Colonic mucosa (tissue), 4 donors: ENCODE data around the gene LAMC3. TPM values are rescaled to one million over a fixed set of nuclear protein-coding genes. Genes with fewer than 3 reads are reported as not detected.

Experiments
- DNase-seq: peaks from one replicate; pipeline ENCODE4 v3.0.0-alpha.2; 2020
- H3K27ac ChIP-seq: fragments of 200-600 bp; one replicate; pipeline ENCODE4 v1.8.0; 2021
- H3K27me3 ChIP-seq: fragments of 200-600 bp; one replicate; pipeline ENCODE4 v1.8.0; 2021
- H3K36me3 ChIP-seq: fragments of 200-600 bp; one replicate; pipeline ENCODE4 v1.8.0; 2021
- H3K4me1 ChIP-seq: fragments of 200-600 bp; one replicate; pipeline ENCODE4 v1.8.0; 2021; ENCODE audit warnings: mild to moderate bottlenecking
- H3K4me3 ChIP-seq: fragments of 200-600 bp; one replicate; pipeline ENCODE4 v1.8.0; 2021
- H3K9ac ChIP-seq, 2 donors: one replicate each; pipeline ENCODE4 v1.7.0; 2013; ENCODE audit warnings: control low read depth in 2 of 2, low read depth in 2 of 2, low read length in 2 of 2
- H3K9me3 ChIP-seq: fragments of 200-600 bp; one replicate; pipeline ENCODE4 v1.8.0; 2021
- intact Hi-C: fragments of 100-400 bp; cut with DNase I; formaldehyde crosslinking; loops from one replicate; pipeline ENCODE4 v1.14.1; 2022
- total RNA-seq, 2 donors: library from RNA; stranded (reverse); fragmentation: NEBNext Ultra II Directional in 1 of 2; extraction: Animal tissue kit (Norgen Biotek cat#: 25700) in 1 of 2; gene quantifications; one replicate each; pipeline ENCODE4 v1.2.1, GENCODE V29; 2021
- TF ChIP-seq, protein P1 (sequence below): fragments of 200-600 bp; IDR thresholded peaks from one replicate; pipeline ENCODE4 v1.8.0; 2022; ENCODE audit warnings: antibody characterized with exemption, mild to moderate bottlenecking
- donor health status: healthy.
- donor health status: DM: no; HTN: no; CAD: no.
- donor health status: DM: no; HTN: no; CAD: no.

LAMC3 gene
- total RNA-seq, 2 donors from 2014 or later, result 0.67 to 1.9 TPM

DNA sequence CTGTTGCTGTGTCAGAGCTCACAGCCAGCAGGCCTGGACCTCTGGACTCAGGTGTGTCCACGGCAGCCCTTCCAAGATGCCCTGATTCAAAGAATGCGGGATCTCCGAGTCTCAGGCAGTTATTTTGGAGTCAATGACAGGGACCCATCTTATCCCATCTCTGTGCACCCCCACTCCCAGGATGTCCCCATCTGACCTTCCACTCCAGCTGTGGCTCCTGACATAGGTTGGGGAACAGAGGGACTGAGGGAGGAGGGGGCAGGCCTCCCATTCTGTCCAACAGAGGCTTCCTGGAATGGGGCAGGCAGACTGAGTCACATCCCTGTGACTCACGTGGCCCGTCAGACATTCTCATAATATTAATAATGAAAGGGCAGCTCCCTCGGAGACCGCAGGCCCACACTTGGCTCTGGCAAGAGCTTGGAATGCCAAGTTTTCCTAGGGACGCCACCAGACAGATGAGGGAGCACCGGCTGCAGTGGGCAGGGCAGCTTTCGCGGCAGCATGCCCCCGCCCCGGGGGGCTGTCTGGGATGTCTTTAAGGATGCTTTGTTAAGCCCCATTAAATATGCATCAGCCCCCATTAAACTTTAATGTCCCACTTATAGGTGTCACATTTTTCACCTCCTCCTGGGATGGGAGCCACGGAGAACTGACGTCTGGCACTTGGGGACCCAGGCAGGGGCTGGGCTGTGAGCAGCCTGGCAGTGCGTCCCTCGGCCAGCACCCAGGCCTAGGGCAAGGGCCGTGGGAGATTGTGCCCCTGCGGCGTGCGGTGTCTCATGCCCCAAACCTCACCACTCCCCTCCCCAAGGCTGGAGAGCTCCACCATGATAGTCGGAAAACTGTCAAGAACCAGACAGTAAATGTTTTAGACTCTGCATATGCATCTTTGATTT lies 46.3 kb upstream of the LAMC3 start:
- Histone ChIP-seq H3K9me3 (no peaks in the 10 kb centered on the region), H3K36me3 (no peaks in the 10 kb centered on the region), H3K4me1 (no peaks in the 10 kb centered on the region), H3K9ac (no peak overlapping the region), H3K27me3 (no peaks in the 10 kb centered on the region), H3K4me3 (no peak overlapping the region), H3K27ac (no peak overlapping the region)
- intact Hi-C loops, result no loop called here
- TF ChIP-seq, protein P1, sequence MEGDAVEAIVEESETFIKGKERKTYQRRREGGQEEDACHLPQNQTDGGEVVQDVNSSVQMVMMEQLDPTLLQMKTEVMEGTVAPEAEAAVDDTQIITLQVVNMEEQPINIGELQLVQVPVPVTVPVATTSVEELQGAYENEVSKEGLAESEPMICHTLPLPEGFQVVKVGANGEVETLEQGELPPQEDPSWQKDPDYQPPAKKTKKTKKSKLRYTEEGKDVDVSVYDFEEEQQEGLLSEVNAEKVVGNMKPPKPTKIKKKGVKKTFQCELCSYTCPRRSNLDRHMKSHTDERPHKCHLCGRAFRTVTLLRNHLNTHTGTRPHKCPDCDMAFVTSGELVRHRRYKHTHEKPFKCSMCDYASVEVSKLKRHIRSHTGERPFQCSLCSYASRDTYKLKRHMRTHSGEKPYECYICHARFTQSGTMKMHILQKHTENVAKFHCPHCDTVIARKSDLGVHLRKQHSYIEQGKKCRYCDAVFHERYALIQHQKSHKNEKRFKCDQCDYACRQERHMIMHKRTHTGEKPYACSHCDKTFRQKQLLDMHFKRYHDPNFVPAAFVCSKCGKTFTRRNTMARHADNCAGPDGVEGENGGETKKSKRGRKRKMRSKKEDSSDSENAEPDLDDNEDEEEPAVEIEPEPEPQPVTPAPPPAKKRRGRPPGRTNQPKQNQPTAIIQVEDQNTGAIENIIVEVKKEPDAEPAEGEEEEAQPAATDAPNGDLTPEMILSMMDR, result no peak
- no peak for DNase-seq

- Histone ChIP-seq H3K36me3 (no peaks in the 10 kb centered on the region), H3K27ac (no peak overlapping the region), H3K9me3 (no peaks in the 10 kb centered on the region), H3K4me3 (no peak overlapping the region), H3K27me3 (no peaks in the 10 kb centered on the region), H3K9ac (no peak overlapping the region), H3K4me1 (no peaks in the 10 kb centered on the region)
- intact Hi-C loops, result no loop called here
- TF ChIP-seq, protein P1, result no peak
- DNase-seq, result no peak
Measured at GRCh38 chr9:130963337-130963908, 45.6 kb upstream of the LAMC3 start.

GRCh38 chr9:130963916-130964315 lies 45.1 kb upstream of the LAMC3 start:
- Histone ChIP-seq H3K27me3 (no peaks in the 10 kb centered on the region), H3K4me3 (no peak overlapping the region), H3K9ac (no peak overlapping the region), H3K9me3 (no peaks in the 10 kb centered on the region), H3K27ac (no peak overlapping the region), H3K36me3 (no peaks in the 10 kb centered on the region), H3K4me1 (no peaks in the 10 kb centered on the region)
- TF ChIP-seq, protein P1, result no peak
- no peak for DNase-seq
- intact Hi-C loops, result no loop called here

GRCh38 chr9:130965680-130966079 lies 43.3 kb upstream of the LAMC3 start:
- no peaks in the 10 kb centered on the region for H3K36me3 ChIP-seq
- no peak for DNase-seq
- H3K27me3 ChIP-seq, result no peaks in the 10 kb centered on the region
- H3K27ac ChIP-seq, result no peak overlapping the region
- H3K9ac ChIP-seq, result no peak overlapping the region
- no peaks in the 10 kb centered on the region for H3K9me3 ChIP-seq
- no peak overlapping the region for H3K4me3 ChIP-seq
- intact Hi-C loops, result no loop called here
- H3K4me1 ChIP-seq, result no peaks in the 10 kb centered on the region
- TF ChIP-seq, protein P1, result no peak

DNA sequence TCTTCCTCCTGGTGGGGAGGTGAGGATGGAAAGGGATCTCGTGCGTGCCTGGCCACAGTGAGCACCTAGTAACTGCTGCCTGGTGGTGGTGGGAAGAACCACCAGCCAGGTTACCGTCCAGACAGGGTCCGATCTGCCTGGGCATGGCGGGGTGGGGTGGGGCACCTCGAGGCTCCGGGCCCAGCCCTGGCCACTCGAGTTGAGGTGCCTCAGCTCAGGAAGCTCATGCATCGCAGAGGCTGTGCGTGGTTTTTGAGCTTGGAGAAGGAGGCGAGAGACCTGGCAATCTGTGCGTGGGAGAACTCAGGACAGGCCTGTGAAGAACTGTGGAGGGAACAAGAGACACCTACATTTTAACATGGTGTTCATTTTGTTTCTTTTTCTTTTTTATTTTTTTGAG lies 38.9 kb upstream of the LAMC3 start:
- H3K4me3 ChIP-seq, result no peak overlapping the region
- no peaks in the 10 kb centered on the region for H3K9me3 ChIP-seq
- H3K9ac ChIP-seq, result no peak overlapping the region
- H3K4me1 ChIP-seq, result no peaks in the 10 kb centered on the region
- intact Hi-C loops, result no loop called here
- TF ChIP-seq, protein P1, result no peak
- DNase-seq, result no peak
- no peaks in the 10 kb centered on the region for H3K27me3 ChIP-seq
- no peaks in the 10 kb centered on the region for H3K36me3 ChIP-seq
- no peak overlapping the region for H3K27ac ChIP-seq
